DND-41 (cell line): ENCODE results near the gene DGKB.

Source experiments
- ATAC-seq: fragments of 200-7000 bp; cut with Tn5 transposase; 3 replicates; pipeline ENCODE4 v1.9.1; 2021; ENCODE audit warnings: low read depth; ENCODE audit not compliant: insufficient read depth
- DNase-seq: peaks from one replicate; pipeline ENCODE4 v3.0.0-alpha.2; 2020
- H2AFZ ChIP-seq: 2 replicates; pipeline ENCODE4 v1.6.0; 2012; ENCODE audit warnings: low read depth, low read length
- H3K27ac ChIP-seq: 2 replicates; pipeline ENCODE4 v1.5.1; 2012; ENCODE audit warnings: low read length, inconsistent platforms
- H3K27me3 ChIP-seq: fragments of 200-600 bp; sonication (generic); 2 replicates; pipeline ENCODE4 v1.6.0; 2012; ENCODE audit warnings: low read length, mild to moderate bottlenecking, inconsistent platforms; ENCODE audit not compliant: insufficient read depth, poor library complexity
- H3K36me3 ChIP-seq: 2 replicates; pipeline ENCODE4 v1.5.1; 2012; ENCODE audit warnings: low read length, inconsistent platforms; ENCODE audit not compliant: insufficient read depth
- H3K4me1 ChIP-seq: 2 replicates; pipeline ENCODE4 v1.5.1; 2012; ENCODE audit warnings: mild to moderate bottlenecking, low read length; ENCODE audit not compliant: insufficient read depth
- H3K4me2 ChIP-seq: 2 replicates; pipeline ENCODE4 v1.6.0; 2012; ENCODE audit warnings: mild to moderate bottlenecking, moderate library complexity, low read length, inconsistent platforms; ENCODE audit not compliant: insufficient read depth
- H3K4me3 ChIP-seq, 2 experiments: fragments of 200-600 bp in 1 of 2; shearing (Covaris generic) in 1 of 2; 2 replicates each; pipeline ENCODE4 v1.5.1; 2012 to 2016; ENCODE audit warnings: inconsistent platforms in 2 of 2, low read length in 2 of 2, mild to moderate bottlenecking in 2 of 2, low read depth in 1 of 2, moderate library complexity in 1 of 2
- H3K79me2 ChIP-seq: 2 replicates; pipeline ENCODE4 v1.6.0; 2012; ENCODE audit warnings: low read length, inconsistent platforms; ENCODE audit not compliant: insufficient read depth
- H3K9ac ChIP-seq: 2 replicates; pipeline ENCODE4 v1.6.0; 2012; ENCODE audit warnings: low read depth, mild to moderate bottlenecking, inconsistent platforms, low read length, moderate library complexity
- H3K9me3 ChIP-seq: 2 replicates; pipeline ENCODE4 v1.5.1; 2012; ENCODE audit warnings: low read length, moderate library complexity, mild to moderate bottlenecking, inconsistent platforms; ENCODE audit not compliant: insufficient read depth, severe bottlenecking
- H4K20me1 ChIP-seq: 2 replicates; pipeline ENCODE4 v1.6.0; 2012; ENCODE audit warnings: low read length; ENCODE audit not compliant: insufficient read depth
- EZH2 ChIP-seq: IDR thresholded peaks from 3 replicates; pipeline ENCODE4 v1.6.1; 2012; ENCODE audit warnings: borderline replicate concordance, low read depth, mild to moderate bottlenecking, moderate library complexity, low read length, inconsistent platforms; ENCODE audit not compliant: severe bottlenecking
- TF ChIP-seq, protein P1 (sequence below): IDR thresholded peaks from 2 replicates; pipeline ENCODE4 v1.5.1; 2012; ENCODE audit warnings: borderline replicate concordance, low read length, moderate library complexity, mild to moderate bottlenecking; ENCODE audit not compliant: poor library complexity, severe bottlenecking; ENCODE audit errors: extremely low read depth

The DGKB gene

GRCh38 chr7:14734839-14735321 lies 167.7 kb downstream of the DGKB start:
- TF ChIP-seq, protein P1, sequence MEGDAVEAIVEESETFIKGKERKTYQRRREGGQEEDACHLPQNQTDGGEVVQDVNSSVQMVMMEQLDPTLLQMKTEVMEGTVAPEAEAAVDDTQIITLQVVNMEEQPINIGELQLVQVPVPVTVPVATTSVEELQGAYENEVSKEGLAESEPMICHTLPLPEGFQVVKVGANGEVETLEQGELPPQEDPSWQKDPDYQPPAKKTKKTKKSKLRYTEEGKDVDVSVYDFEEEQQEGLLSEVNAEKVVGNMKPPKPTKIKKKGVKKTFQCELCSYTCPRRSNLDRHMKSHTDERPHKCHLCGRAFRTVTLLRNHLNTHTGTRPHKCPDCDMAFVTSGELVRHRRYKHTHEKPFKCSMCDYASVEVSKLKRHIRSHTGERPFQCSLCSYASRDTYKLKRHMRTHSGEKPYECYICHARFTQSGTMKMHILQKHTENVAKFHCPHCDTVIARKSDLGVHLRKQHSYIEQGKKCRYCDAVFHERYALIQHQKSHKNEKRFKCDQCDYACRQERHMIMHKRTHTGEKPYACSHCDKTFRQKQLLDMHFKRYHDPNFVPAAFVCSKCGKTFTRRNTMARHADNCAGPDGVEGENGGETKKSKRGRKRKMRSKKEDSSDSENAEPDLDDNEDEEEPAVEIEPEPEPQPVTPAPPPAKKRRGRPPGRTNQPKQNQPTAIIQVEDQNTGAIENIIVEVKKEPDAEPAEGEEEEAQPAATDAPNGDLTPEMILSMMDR: peak; percentile 5
- no peak for TF ChIP-seq EZH2
- DNase-seq (no peak), ATAC-seq (no peak)
- Histone ChIP-seq H3K27ac (no peak overlapping the region), H2AFZ (no peak overlapping the region), H3K4me2 (no peak overlapping the region), H3K36me3 (no peaks in the 10 kb centered on the region), H3K9me3 (peaks cover 3% of the 10 kb centered on the region), H3K4me3 (no peak overlapping the region), H4K20me1 (no peaks in the 10 kb centered on the region), H3K27me3 (no peaks in the 10 kb centered on the region), H3K4me1 (no peaks in the 10 kb centered on the region; the same call in 1 of the 2 replicates), H3K79me2 (no peaks in the 10 kb centered on the region), H3K9ac (no peak overlapping the region)

- Histone ChIP-seq H3K9ac (no peak overlapping the region), H3K36me3 (no peaks in the 10 kb centered on the region), H3K79me2 (no peaks in the 10 kb centered on the region), H3K27ac (no peak overlapping the region), H3K4me1 (no peaks in the 10 kb centered on the region), H4K20me1 (no peaks in the 10 kb centered on the region), H3K4me2 (no peak overlapping the region), H3K4me3 (no peak overlapping the region), H3K9me3 (no peaks in the 10 kb centered on the region), H3K27me3 (no peaks in the 10 kb centered on the region), H2AFZ (no peak overlapping the region)
- ATAC-seq (no peak), DNase-seq (no peak)
- TF ChIP-seq, protein P1: no peak
- no peak for TF ChIP-seq EZH2
Measured at GRCh38 chr7:14720785-14721184, 181.8 kb downstream of the DGKB start.

DNA sequence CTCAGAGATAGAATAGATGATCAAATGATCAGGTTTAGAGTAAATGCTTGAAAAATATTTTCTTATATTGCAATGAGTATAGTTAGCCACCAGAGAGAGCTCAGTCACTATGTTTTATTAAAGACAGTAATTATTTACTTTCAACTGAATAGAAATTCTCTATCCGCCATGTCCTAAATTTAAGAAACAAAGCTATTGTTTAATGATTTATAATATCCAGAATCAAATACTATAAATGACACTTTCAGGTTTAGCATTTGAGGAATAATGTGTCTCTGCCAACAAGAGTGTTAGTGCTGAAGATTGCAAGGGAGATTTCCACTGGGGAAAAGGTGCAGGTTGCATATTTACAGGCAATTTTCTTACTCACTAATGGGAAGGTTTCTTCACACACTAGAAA lies 184.7 kb downstream of the DGKB start:
- TF ChIP-seq, protein P1: peak; percentile 39
- no peak for TF ChIP-seq EZH2
- H3K27ac ChIP-seq: no peak overlapping the region
- no peak overlapping the region for H3K4me2 ChIP-seq
- no peak overlapping the region for H2AFZ ChIP-seq
- H4K20me1 ChIP-seq: no peaks in the 10 kb centered on the region
- no peaks in the 10 kb centered on the region for H3K36me3 ChIP-seq
- H3K79me2 ChIP-seq: no peaks in the 10 kb centered on the region
- no peaks in the 10 kb centered on the region for H3K27me3 ChIP-seq
- DNase-seq (no peak), ATAC-seq (no peak)
- no peak overlapping the region for H3K9ac ChIP-seq
- no peak overlapping the region for H3K4me3 ChIP-seq
- H3K4me1 ChIP-seq: no peaks in the 10 kb centered on the region
- no peaks in the 10 kb centered on the region for H3K9me3 ChIP-seq

- Histone ChIP-seq H3K4me2 (no peak overlapping the region), H3K4me1 (no peaks in the 10 kb centered on the region), H3K4me3 (no peak overlapping the region), H3K79me2 (no peaks in the 10 kb centered on the region), H3K9me3 (no peaks in the 10 kb centered on the region), H4K20me1 (no peaks in the 10 kb centered on the region), H3K27me3 (no peaks in the 10 kb centered on the region), H3K9ac (no peak overlapping the region), H3K27ac (no peak overlapping the region), H2AFZ (no peak overlapping the region), H3K36me3 (no peaks in the 10 kb centered on the region)
- TF ChIP-seq, protein P1: no peak
- no peak for TF ChIP-seq EZH2
- no peak for ATAC-seq
- no peak for DNase-seq
Measured at GRCh38 chr7:14717169-14717568, 185.4 kb downstream of the DGKB start.
